ENCODE measurements around the gene KRT9. TPM values are rescaled to one million over a fixed set of nuclear protein-coding genes. Genes with fewer than 3 reads are reported as not detected.
"Not testable (repeated sequence)": the region's sequence is repeated elsewhere in the genome, so short reads cannot be mapped to it uniquely, and the experiment has no call there.

Gene KRT9
- total RNA-seq, 4 donors from 2014 or later: not detected

DNA sequence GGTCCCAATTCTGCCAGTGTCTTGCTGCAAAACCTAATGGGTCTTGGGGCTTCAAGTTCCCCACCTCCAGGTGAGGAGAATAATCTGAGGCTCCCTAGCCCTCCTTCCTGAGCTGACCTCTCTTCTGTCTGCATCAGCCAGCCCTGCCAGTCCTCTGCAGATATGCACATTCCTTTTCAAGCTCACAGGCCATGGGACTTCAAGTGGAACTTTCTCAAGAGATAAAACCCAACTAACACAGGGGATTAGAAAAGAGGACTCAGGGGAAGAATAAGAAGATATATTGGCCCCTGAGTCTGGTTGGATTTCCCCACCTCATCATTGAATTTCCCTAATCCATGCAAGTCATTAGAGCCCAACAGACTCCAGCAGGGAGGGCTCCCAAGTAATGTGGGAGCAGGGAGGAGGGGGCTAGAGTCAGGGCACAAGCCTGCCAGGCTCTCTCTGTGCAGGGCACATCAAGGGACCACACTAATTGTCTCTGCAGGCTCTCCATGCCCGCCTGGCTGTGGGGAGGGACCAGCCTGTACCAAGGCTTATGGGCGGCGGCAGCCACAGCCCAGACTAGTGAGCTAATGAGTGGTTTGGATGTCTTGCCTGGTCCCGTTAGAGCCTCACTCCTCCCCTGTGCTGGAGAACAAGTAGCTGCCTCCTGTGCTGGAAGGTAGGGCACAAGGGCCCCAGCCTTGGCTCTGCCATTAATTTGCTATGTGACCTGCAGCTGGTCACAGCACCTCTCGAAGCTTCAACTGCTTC is 13.6 kb upstream of the KRT9 start:
- Histone ChIP-seq H3K27ac (no peak overlapping the region), H3K36me3 (no peaks in the 10 kb centered on the region), H3K4me3 (no peak overlapping the region), H3K4me1 (peaks cover 0 to 11% (median 4%) of the 10 kb centered on the region in 4 donors), H3K27me3 (no peaks in the 10 kb centered on the region), H3K9me3 (no peaks in the 10 kb centered on the region)
- no peak for DNase-seq
- no peak for TF ChIP-seq POLR2A (IDR thresholded peaks at IDR 0.05)
- no peak for TF ChIP-seq EP300 (IDR thresholded peaks at IDR 0.05; ENCODE audit: low read depth)
- no peak for TF ChIP-seq POLR2AphosphoS5 (IDR thresholded peaks at IDR 0.05)
- TF ChIP-seq, protein P1, sequence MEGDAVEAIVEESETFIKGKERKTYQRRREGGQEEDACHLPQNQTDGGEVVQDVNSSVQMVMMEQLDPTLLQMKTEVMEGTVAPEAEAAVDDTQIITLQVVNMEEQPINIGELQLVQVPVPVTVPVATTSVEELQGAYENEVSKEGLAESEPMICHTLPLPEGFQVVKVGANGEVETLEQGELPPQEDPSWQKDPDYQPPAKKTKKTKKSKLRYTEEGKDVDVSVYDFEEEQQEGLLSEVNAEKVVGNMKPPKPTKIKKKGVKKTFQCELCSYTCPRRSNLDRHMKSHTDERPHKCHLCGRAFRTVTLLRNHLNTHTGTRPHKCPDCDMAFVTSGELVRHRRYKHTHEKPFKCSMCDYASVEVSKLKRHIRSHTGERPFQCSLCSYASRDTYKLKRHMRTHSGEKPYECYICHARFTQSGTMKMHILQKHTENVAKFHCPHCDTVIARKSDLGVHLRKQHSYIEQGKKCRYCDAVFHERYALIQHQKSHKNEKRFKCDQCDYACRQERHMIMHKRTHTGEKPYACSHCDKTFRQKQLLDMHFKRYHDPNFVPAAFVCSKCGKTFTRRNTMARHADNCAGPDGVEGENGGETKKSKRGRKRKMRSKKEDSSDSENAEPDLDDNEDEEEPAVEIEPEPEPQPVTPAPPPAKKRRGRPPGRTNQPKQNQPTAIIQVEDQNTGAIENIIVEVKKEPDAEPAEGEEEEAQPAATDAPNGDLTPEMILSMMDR (IDR thresholded peaks at IDR 0.05): no peak
- WGBS, 2 donors (ENCODE audit: low coverage in 1 of 2): 69% methylated on average over 5 of the region's 5 CpGs; no CpG with 5 or more reads in 1 of the 2 donors
- in situ Hi-C loops (cut with MboI; ENCODE audit: low pct_ligation_motif_present in 1 of 4, low pct_unique_long_range_greater_than_20kb in 1 of 4, low sequenced_read_pairs in 3 of 4): no loop called here
- intact Hi-C loops (cut with DNase I; ENCODE audit: low total_unique reads): no loop called here

- intact Hi-C loops (cut with DNase I; ENCODE audit: low total_unique reads); H3K27me3 ChIP-seq; DNase-seq; H3K27ac ChIP-seq; H3K4me3 ChIP-seq; in situ Hi-C loops (cut with MboI; ENCODE audit: low pct_ligation_motif_present in 1 of 4, low pct_unique_long_range_greater_than_20kb in 1 of 4, low sequenced_read_pairs in 3 of 4); H3K36me3 ChIP-seq; H3K9me3 ChIP-seq: not testable (repeated sequence)
- 0 to 78% methylated on average over 1 to 8 of the region's 8 CpGs for WGBS, 2 donors (ENCODE audit: low coverage in 1 of 2)
- H3K4me1 ChIP-seq: peaks cover 0 to 11% (median 4%) of the 10 kb centered on the region in 4 donors
Measured at GRCh38 chr17:41584331-41584927, 12.6 kb upstream of the KRT9 start.

- in situ Hi-C loops (cut with MboI; ENCODE audit: low pct_ligation_motif_present in 1 of 4, low pct_unique_long_range_greater_than_20kb in 1 of 4, low sequenced_read_pairs in 3 of 4) (no loop called here), intact Hi-C loops (cut with DNase I; ENCODE audit: low total_unique reads) (no loop called here)
- Histone ChIP-seq H3K27ac (no peak overlapping the region), H3K4me3 (no peak overlapping the region), H3K27me3 (no peaks in the 10 kb centered on the region), H3K4me1 (peaks cover 0 to 11% (median 7%) of the 10 kb centered on the region in 4 donors), H3K36me3 (no peaks in the 10 kb centered on the region), H3K9me3 (no peaks in the 10 kb centered on the region)
- WGBS, 2 donors (ENCODE audit: low coverage in 1 of 2): 63 to 93% methylated on average over 9 to 33 of the region's 33 CpGs
- no peak for TF ChIP-seq EP300 (IDR thresholded peaks at IDR 0.05; ENCODE audit: low read depth)
- no peak for TF ChIP-seq POLR2AphosphoS5 (IDR thresholded peaks at IDR 0.05)
- TF ChIP-seq, protein P1 (IDR thresholded peaks at IDR 0.05): peak in 4 of 5 experiments; percentile 17 to 36 (median 32)
- TF ChIP-seq POLR2A (IDR thresholded peaks at IDR 0.05): no peak
- DNase-seq: peak; percentile 78
Measured at GRCh38 chr17:41583137-41584127, 11.6 kb upstream of the KRT9 start.

DNA sequence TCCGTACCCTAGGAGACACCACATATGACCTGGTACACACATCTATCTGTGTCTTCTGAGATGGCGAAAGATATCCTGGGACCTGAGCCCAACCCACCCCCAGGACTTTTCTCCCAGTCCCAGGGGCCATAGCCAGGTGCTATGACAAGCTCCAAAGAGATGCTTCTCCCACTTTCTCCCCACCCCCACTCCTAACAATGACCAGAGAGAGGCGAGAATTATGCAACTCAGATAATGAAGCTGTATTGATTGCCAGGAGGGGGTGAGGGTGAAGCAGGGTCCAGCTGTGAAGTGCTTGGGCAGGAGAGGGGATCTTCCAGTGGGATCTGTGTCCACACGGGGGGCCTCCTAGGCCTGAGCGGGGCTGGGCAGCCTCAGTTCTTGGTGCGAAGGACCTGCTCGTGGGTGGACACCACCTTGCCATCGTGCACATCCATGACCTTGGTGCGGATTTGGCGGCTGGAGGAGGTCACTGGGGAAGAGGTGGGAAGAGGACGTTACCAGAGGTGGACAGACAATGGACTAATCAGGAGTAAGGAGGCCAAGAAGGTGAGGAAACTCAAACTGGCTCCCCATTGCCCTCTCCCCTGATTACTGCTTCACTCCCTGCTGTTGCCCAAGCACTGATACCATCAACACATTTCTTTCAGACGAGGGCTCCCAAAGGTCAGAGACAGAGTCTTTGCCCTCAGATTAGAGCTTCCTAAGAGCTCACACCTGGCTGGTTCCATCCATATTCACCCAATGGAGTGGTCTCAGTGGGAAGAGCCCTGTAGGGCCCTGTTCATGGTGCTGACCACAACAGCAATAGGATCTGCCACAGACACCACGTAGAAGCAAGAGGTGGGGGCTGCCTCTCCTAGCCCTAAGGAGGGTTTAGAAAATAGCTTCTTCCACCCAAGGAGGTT is 10.5 kb upstream of the KRT9 start:
- in situ Hi-C loops (cut with MboI; ENCODE audit: low pct_ligation_motif_present in 1 of 4, low pct_unique_long_range_greater_than_20kb in 1 of 4, low sequenced_read_pairs in 3 of 4); H3K9me3 ChIP-seq; H3K4me3 ChIP-seq; H3K36me3 ChIP-seq; DNase-seq; H3K27me3 ChIP-seq; intact Hi-C loops (cut with DNase I; ENCODE audit: low total_unique reads); H3K27ac ChIP-seq: not testable (repeated sequence)
- peaks cover 0 to 11% (median 7%) of the 10 kb centered on the region in 4 donors for H3K4me1 ChIP-seq
- 84 to 89% methylated on average over 3 to 13 of the region's 13 CpGs for WGBS, 2 donors (ENCODE audit: low coverage in 1 of 2)

Data from transverse colon (tissue), 4 donors.